HCT116 (cell line): ENCODE results near the gene NLRP4. TPM values are rescaled to one million over a fixed set of nuclear protein-coding genes. Genes with fewer than 3 reads are reported as not detected.

Source experiments
- ATAC-seq: fragments of 200-7000 bp; cut with Tn5 transposase; 2 replicates; pipeline ENCODE4 v1.9.1; 2020; ENCODE audit warnings: mild to moderate bottlenecking, moderate library complexity
- BruUV-seq: library from RNA; stranded (reverse); fragments of 400-500 nt; replicated peaks from 2 replicates; lab custom pipeline; 2021; lab: Mats Ljungman, UMichigan
- CTCF ChIA-PET: fragments of 300-600 bp; sonication (Branson Sonifier 250); formaldehyde crosslinking; loops from one replicate; lab custom pipeline; 2021; ENCODE audit warnings: antibody characterized with exemption; lab: Charles Lee
- POLR2A ChIA-PET: fragments of 300-600, 350-600 bp; sonication (Branson Sonifier 250); formaldehyde crosslinking; loops from one replicate; lab custom pipeline; 2021; ENCODE audit warnings: antibody characterized with exemption; lab: Charles Lee
- RAD21 ChIA-PET, 2 experiments: fragments of 300-600 bp; sonication (Branson Sonifier 250); formaldehyde crosslinking; loops; one replicate each; lab custom pipeline; 2023; ENCODE audit warnings: low total read pairs in 2 of 2; ENCODE audit not compliant: uncharacterized antibody in 2 of 2, unreplicated experiment in 2 of 2, low non-redundant PET in 1 of 2; lab: Charles Lee
- DNase-seq: peaks from one replicate; pipeline ENCODE4 v3.0.0-alpha.2; 2010; ENCODE audit warnings: low read depth, low spot score
- H2AFZ ChIP-seq: fragments of 200-600 bp; shearing (Covaris generic), sonication (generic); 2 replicates; pipeline ENCODE4 v1.6.1; 2017; ENCODE audit warnings: low read depth, mixed run types, mixed read lengths, antibody characterized with exemption, low read length; ENCODE audit not compliant: poor library complexity, severe bottlenecking
- H3K27ac ChIP-seq: 2 replicates; pipeline ENCODE4 v1.5.1; 2012; ENCODE audit warnings: low read depth, low read length
- H3K27me3 ChIP-seq: fragments of 200-600 bp; sonication (generic); 2 replicates; pipeline ENCODE4 v1.6.1; 2016; ENCODE audit warnings: mixed run types, low read length, mixed read lengths; ENCODE audit not compliant: insufficient read depth
- H3K36me3 ChIP-seq, 2 experiments: fragments of 200-500 bp in 1 of 2; fragments of 200-600 bp in 1 of 2; sonication (Bioruptor generic) in 1 of 2; sonication (generic) in 1 of 2; 2 replicates each; pipeline versions ENCODE4 v1.5.1 to v1.6.1; 2014 to 2016; ENCODE audit warnings: low read length in 2 of 2, inconsistent platforms in 1 of 2, mixed read lengths in 1 of 2, mixed run types in 1 of 2; ENCODE audit not compliant: insufficient read depth in 2 of 2, control insufficient read depth in 1 of 2
- H3K4me1 ChIP-seq, 2 experiments: fragments of 200-600 bp in 1 of 2; sonication (generic) in 1 of 2; 2 replicates each; pipeline versions ENCODE4 v1.5.1 to v1.6.1; 2012 to 2017; ENCODE audit warnings: low read length in 2 of 2, inconsistent platforms in 1 of 2, mild to moderate bottlenecking in 1 of 2, mixed read lengths in 1 of 2, mixed run types in 1 of 2, moderate library complexity in 1 of 2; ENCODE audit not compliant: insufficient read depth in 2 of 2, control insufficient read depth in 1 of 2
- H3K4me2 ChIP-seq: fragments of 200-600 bp; sonication (generic); 2 replicates; pipeline ENCODE4 v1.6.1; 2017; ENCODE audit warnings: mixed run types, low read length, mixed read lengths
- H3K4me3 ChIP-seq, 2 experiments: fragments of 200-600 bp in 1 of 2; sonication (generic) in 1 of 2; replicated peaks in 1 of 2; 2 replicates each; pipeline ENCODE4 v1.5.1; 2011 to 2016; ENCODE audit warnings: low read length in 2 of 2, control low read depth in 1 of 2, low read depth in 1 of 2, mild to moderate bottlenecking in 1 of 2, mixed read lengths in 1 of 2, mixed run types in 1 of 2
- H3K79me2 ChIP-seq: fragments of 200-600 bp; sonication (generic); 2 replicates; pipeline ENCODE4 v1.6.1; 2017; ENCODE audit warnings: mild to moderate bottlenecking, mixed run types, low read length, moderate library complexity, mixed read lengths; ENCODE audit not compliant: insufficient read depth
- H3K9ac ChIP-seq: fragments of 200-600 bp; sonication (generic); 2 replicates; pipeline ENCODE4 v1.6.1; 2016; ENCODE audit warnings: low read length, mixed read lengths
- H3K9me2 ChIP-seq: fragments of 200-600 bp; sonication (generic), shearing (Covaris generic); 2 replicates; pipeline ENCODE4 v1.6.1; 2017; ENCODE audit warnings: mixed run types, mild to moderate bottlenecking, moderate library complexity; ENCODE audit not compliant: insufficient read depth
- H3K9me3 ChIP-seq, 2 experiments: fragments of 200-500 bp in 1 of 2; fragments of 200-600 bp in 1 of 2; sonication (Bioruptor generic) in 1 of 2; sonication (generic) in 1 of 2; 2 replicates each; pipeline ENCODE4 v1.6.1; 2014 to 2017; ENCODE audit warnings: low read length in 2 of 2, mixed read lengths in 2 of 2, inconsistent platforms in 1 of 2, low read depth in 1 of 2, mild to moderate bottlenecking in 1 of 2, mixed run types in 1 of 2, moderate library complexity in 1 of 2; ENCODE audit not compliant: control insufficient read depth in 1 of 2, insufficient read depth in 1 of 2
- H4K20me1 ChIP-seq: fragments of 200-600 bp; sonication (generic), shearing (Covaris generic); 2 replicates; pipeline ENCODE4 v1.6.1; 2017; ENCODE audit warnings: mixed run types, mild to moderate bottlenecking, moderate library complexity; ENCODE audit not compliant: insufficient read depth
- CBX3 ChIP-seq: IDR thresholded peaks from 2 replicates; pipeline ENCODE4 v1.6.1; 2012; ENCODE audit warnings: low read depth
- CEBPB ChIP-seq: IDR thresholded peaks from 2 replicates; pipeline ENCODE4 v1.6.1; 2012; ENCODE audit warnings: low read depth
- EGR1 ChIP-seq: IDR thresholded peaks from 2 replicates; pipeline ENCODE4 v1.6.1; 2012; ENCODE audit warnings: low read depth
- ELF1 ChIP-seq: IDR thresholded peaks from 2 replicates; pipeline ENCODE4 v1.6.1; 2012; ENCODE audit warnings: low read depth, borderline replicate concordance
- EZH2 ChIP-seq: fragments of 200-600 bp; sonication (generic); IDR thresholded peaks from 2 replicates; pipeline ENCODE4 v1.6.1; 2017; ENCODE audit warnings: antibody characterized with exemption, mixed run types
- FOSL1 ChIP-seq: IDR thresholded peaks from 2 replicates; pipeline ENCODE4 v1.6.1; 2012; ENCODE audit warnings: low read depth
- POLR2A ChIP-seq: IDR thresholded peaks from 2 replicates; pipeline ENCODE4 v1.7.0; 2011; ENCODE audit warnings: borderline replicate concordance; ENCODE audit not compliant: insufficient read depth, insufficient read length; ENCODE audit errors: extremely low read depth
- POLR2AphosphoS5 ChIP-seq: IDR thresholded peaks from 2 replicates; pipeline ENCODE4 v1.6.1; 2011; ENCODE audit warnings: mild to moderate bottlenecking, low read depth, low read length, moderate library complexity
- REST ChIP-seq: IDR thresholded peaks from 2 replicates; pipeline ENCODE4 v1.6.1; 2012; ENCODE audit warnings: low read depth
- SP1 ChIP-seq: IDR thresholded peaks from 2 replicates; pipeline ENCODE4 v1.6.1; 2012; ENCODE audit warnings: low read depth
- ZBTB33 ChIP-seq: IDR thresholded peaks from 2 replicates; pipeline ENCODE4 v1.6.1; 2011; ENCODE audit warnings: mild to moderate bottlenecking, low read length, moderate library complexity; ENCODE audit not compliant: insufficient replicate concordance; ENCODE audit errors: extremely low read depth
- intact Hi-C: fragments of 100-400 bp; cut with micrococcal nuclease; formaldehyde crosslinking; loops from 2 replicates; pipeline ENCODE4 v1.10.0; 2022
- total RNA-seq: library from RNA; stranded (reverse); gene quantifications from one replicate; pipeline ENCODE4 v1.2.1, GENCODE V29; 2021; ENCODE audit not compliant: unreplicated experiment

NLRP4 gene
- total RNA-seq, 1 experiment from 2014 or later = 0.52 TPM

- ChIA-PET CTCF (interaction anchor here (0.8 kb wide), 1 partner anchor 142 kb away, joined by 3 read pairs; no protein-coding TSS in a partner anchor), POLR2A (no interaction called here), RAD21 (no interaction called here)
- Histone ChIP-seq H3K79me2 (no peaks in the 10 kb centered on the region), H3K9me2 (no peaks in the 10 kb centered on the region), H3K27me3 (no peaks in the 10 kb centered on the region), H2AFZ (no peak overlapping the region), H3K9ac (no peak overlapping the region), H3K4me2 (no peak overlapping the region), H3K4me3 (no peak overlapping the region), H3K9me3 (no peaks in the 10 kb centered on the region), H3K4me1 (no peaks in the 10 kb centered on the region), H3K27ac (no peak overlapping the region), H4K20me1 (no peaks in the 10 kb centered on the region), H3K36me3 (no peaks in the 10 kb centered on the region)
- BruUV-seq = no TSS peak
- intact Hi-C loops = no loop called here
- TF ChIP-seq POLR2A = no peak
- no peak for TF ChIP-seq POLR2AphosphoS5
- TF ChIP-seq REST = no peak
- no peak for TF ChIP-seq CBX3
- no peak for TF ChIP-seq SP1
- no peak for TF ChIP-seq ZBTB33
- no peak for TF ChIP-seq ELF1
- TF ChIP-seq CEBPB = no peak
- no peak for TF ChIP-seq EZH2
- TF ChIP-seq EGR1 = no peak
- TF ChIP-seq FOSL1 = no peak
- DNase-seq = no peak
- ATAC-seq = no peak
Observed at GRCh38 chr19:55795021-55795420, 41.3 kb upstream of the NLRP4 start.
